Measurements from ENCODE around the gene GORASP1. TPM values are rescaled to one million over a fixed set of nuclear protein-coding genes. Genes with fewer than 3 reads are reported as not detected.

GORASP1 gene
- total RNA-seq, 3 donors from 2014 or later = 93.5 to 122 (median 94.7) TPM

DNA sequence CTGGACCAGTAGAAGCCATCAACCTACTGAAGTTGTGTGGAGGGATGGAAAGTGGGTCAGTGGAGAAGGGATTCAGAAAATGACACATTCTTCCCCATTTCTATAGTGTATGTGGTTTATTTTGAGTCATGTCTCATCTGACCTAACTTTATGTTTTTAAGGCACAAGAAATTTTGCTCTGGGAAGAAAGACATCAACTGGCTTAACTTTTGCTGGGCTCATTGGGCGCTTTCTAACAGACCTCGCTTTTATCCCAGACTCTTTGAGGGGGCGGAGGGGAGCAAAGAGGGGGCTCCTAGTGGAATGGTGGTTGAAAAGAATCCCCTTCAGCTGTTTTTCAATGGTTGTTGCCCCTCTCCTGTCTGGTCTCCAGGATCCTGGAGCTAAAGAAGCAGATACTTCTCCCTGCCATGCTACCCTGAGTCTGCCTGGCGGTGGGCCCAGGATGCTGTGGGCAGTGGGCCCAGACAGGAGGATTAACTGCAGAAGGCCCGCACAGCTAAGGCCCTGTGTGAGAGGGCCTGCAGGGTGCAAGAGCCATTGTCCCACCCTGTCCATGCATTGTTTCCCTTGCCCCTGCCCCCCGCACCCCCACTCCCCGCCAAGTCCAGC is 31.5 kb upstream of the GORASP1 start:
- TF ChIP-seq, protein P1, sequence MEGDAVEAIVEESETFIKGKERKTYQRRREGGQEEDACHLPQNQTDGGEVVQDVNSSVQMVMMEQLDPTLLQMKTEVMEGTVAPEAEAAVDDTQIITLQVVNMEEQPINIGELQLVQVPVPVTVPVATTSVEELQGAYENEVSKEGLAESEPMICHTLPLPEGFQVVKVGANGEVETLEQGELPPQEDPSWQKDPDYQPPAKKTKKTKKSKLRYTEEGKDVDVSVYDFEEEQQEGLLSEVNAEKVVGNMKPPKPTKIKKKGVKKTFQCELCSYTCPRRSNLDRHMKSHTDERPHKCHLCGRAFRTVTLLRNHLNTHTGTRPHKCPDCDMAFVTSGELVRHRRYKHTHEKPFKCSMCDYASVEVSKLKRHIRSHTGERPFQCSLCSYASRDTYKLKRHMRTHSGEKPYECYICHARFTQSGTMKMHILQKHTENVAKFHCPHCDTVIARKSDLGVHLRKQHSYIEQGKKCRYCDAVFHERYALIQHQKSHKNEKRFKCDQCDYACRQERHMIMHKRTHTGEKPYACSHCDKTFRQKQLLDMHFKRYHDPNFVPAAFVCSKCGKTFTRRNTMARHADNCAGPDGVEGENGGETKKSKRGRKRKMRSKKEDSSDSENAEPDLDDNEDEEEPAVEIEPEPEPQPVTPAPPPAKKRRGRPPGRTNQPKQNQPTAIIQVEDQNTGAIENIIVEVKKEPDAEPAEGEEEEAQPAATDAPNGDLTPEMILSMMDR (IDR thresholded peaks at IDR 0.05) = no peak
- H3K4me3 ChIP-seq = no peak overlapping the region
- no peaks in the 10 kb centered on the region for H3K36me3 ChIP-seq (ENCODE audit: low read depth)
- peaks cover 32% of the 10 kb centered on the region for H3K4me1 ChIP-seq (ENCODE audit: low read depth)
- no peaks in the 10 kb centered on the region for H3K9me3 ChIP-seq
- intact Hi-C loops (cut with DNase I, micrococcal nuclease) = loop anchor here in 1 of 2 donors (10.0 kb wide), 1 partner anchor 46 kb away; no protein-coding TSS in a partner anchor
- no peak for ATAC-seq
- peak in 2 of 3 donors; percentile 28 to 49 for DNase-seq

DNA sequence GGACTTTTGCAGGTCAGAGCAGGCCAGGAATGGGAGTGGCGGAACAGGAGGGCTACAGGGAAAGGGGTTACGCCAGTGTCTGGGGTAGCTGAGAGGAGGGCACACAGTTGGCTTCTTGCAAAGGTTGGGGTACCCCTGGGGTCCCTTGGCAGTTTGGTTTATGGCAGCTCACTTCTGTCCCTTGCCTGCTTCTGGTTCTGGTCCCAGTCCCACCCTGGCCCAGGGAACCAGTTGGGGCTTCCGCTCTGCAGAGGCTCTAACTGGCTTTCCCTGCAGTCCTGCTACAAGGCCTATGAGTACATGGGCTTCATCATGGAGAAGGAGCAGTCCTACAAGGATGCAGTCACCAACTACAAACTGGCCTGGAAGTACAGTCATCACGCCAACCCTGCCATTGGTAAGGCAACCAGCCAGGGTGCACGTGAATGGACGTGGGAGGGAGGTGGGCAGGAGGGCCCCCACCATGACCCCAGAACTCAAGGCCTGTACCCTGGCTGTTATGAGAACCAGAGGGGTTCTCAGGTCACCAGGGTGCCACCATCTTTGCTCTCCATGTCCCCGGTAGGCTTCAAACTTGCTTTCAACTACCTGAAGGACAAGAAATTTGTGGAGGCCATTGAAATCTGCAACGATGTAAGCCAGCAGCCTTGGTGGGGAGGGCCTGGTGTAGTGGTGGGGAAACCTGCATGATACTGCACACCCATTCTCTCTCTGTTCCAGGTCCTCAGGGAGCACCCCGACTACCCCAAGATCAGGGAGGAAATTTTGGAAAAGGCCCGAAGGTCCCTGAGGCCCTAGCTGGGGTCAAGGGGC is 30.8 kb upstream of the GORASP1 start:
- Histone ChIP-seq H3K4me3 (no peak overlapping the region), H3K4me1 (ENCODE audit: low read depth) (peaks cover 30% of the 10 kb centered on the region), H3K9me3 (no peaks in the 10 kb centered on the region), H3K36me3 (ENCODE audit: low read depth) (no peaks in the 10 kb centered on the region)
- no peak for ATAC-seq
- TF ChIP-seq, protein P1 (IDR thresholded peaks at IDR 0.05) = no peak
- intact Hi-C loops (cut with DNase I, micrococcal nuclease) = loop anchor here in 1 of 2 donors (10.0 kb wide), 1 partner anchor 47 kb away; no protein-coding TSS in a partner anchor
- DNase-seq = no peak

DNA sequence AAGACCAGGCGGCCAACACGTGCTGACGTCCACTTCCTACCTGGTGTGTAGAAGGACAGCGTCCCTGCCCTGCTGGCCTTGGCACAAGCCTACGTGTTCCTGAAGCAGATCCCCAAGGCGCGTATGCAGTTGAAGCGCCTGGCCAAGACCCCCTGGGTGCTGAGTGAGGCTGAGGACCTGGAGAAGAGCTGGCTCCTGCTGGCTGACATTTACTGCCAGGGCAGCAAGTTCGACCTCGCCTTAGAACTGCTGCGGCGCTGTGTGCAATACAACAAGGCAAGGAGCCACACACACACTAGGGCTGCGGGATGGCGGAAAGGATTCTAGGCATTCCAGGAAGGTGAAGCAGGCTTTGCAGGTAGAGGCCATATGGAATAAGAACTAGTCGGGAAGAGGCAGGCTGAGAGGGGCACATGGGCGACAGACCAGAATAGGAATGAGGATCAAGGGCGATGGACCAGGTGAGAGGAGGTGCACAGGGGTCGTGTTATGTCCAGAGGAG is 30.1 kb upstream of the GORASP1 start:
- Histone ChIP-seq H3K4me3 (no peak overlapping the region), H3K36me3 (ENCODE audit: low read depth) (no peaks in the 10 kb centered on the region), H3K9me3 (no peaks in the 10 kb centered on the region), H3K4me1 (ENCODE audit: low read depth) (peaks cover 23% of the 10 kb centered on the region)
- DNase-seq (no peak), ATAC-seq (no peak)
- TF ChIP-seq, protein P1 (IDR thresholded peaks at IDR 0.05) = no peak
- intact Hi-C loops (cut with DNase I, micrococcal nuclease) = loop anchor here in 1 of 2 donors (10.0 kb wide), 1 partner anchor 47 kb away; no protein-coding TSS in a partner anchor

DNA sequence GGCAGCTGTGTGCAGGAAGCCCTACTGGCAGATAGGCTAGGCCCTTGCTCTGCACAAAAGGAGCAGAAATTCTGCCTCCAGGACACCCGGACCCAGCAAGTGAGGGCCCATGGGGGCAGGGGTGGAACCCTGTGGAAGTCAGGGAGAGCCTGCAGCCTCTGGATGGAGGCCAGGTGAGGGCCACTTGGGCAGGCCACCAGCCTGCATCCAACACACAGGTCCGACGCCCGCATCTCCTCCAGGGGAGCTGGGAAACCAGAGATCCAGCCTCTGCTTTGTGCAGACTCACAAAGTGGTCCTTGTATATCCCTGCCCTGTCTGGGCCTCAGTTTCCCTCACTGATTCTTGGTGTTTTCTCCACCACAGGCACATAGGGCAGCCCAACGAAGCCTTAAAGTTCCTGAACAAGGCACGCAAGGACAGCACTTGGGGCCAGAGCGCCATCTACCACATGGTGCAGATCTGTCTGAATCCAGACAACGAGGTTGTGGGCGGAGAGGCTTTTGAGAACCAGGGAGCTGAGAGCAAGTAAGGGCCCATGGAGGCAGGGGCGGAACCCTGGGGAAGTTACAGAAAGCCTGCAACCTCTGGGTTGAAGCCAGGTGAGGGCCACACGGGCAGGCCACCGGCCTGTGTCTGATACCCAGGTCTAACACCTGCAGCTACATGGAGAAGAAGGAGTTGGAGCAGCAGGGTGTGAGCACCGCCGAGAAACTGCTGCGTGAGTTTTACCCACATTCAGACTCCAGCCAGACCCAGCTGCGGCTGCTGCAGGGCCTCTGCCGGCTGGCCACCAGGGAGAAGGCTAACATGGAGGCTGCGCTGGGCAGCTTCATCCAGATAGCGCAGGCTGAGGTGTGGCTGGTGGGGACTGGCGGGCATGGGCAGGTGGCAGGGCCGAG is 29.4 kb upstream of the GORASP1 start:
- DNase-seq (no peak), ATAC-seq (no peak)
- intact Hi-C loops (cut with DNase I, micrococcal nuclease) = loop anchor here in 1 of 2 donors (10.0 kb wide), 1 partner anchor 48 kb away; no protein-coding TSS in a partner anchor
- no peaks in the 10 kb centered on the region for H3K9me3 ChIP-seq
- no peaks in the 10 kb centered on the region for H3K36me3 ChIP-seq (ENCODE audit: low read depth)
- H3K4me1 ChIP-seq (ENCODE audit: low read depth) = peaks cover 16% of the 10 kb centered on the region
- TF ChIP-seq, protein P1 (IDR thresholded peaks at IDR 0.05) = no peak
- no peak overlapping the region for H3K4me3 ChIP-seq

Measured in mucosa of descending colon (tissue), 3 donors.